Right lobe of liver (tissue), 6 donors: ENCODE results near the gene SLC25A17. TPM values are rescaled to one million over a fixed set of nuclear protein-coding genes. Genes with fewer than 3 reads are reported as not detected.
"Not testable (repeated sequence)": the region's sequence is repeated elsewhere in the genome, so short reads cannot be mapped to it uniquely, and the experiment has no call there.

Experiments
- ATAC-seq, 4 donors: fragments of 200-7000 bp; cut with Tn5 transposase; one replicate each; pipeline ENCODE4 v1.9.1; 2020; ENCODE audit warnings: mild to moderate bottlenecking in 4 of 4, moderate library complexity in 4 of 4
- DNase-seq, 3 donors: peaks; one replicate each; pipeline ENCODE4 v3.0.0-alpha.2; 2020
- H3K27ac ChIP-seq, 3 donors: fragments of 200-600 bp; one replicate each; pipeline ENCODE4 v1.8.0; 2022
- H3K27me3 ChIP-seq, 2 donors: fragments of 200-600 bp; one replicate each; pipeline ENCODE4 v1.8.0; 2022
- H3K36me3 ChIP-seq, 4 donors: fragments of 200-600 bp; sonication (generic) in 1 of 4; one replicate each; pipeline versions ENCODE4 v1.5.1 to v1.8.0; 2017 to 2022; ENCODE audit warnings: control low read depth in 1 of 4
- H3K4me1 ChIP-seq, 4 donors: fragments of 200-600 bp; sonication (generic) in 1 of 4; one replicate each; pipeline versions ENCODE4 v1.5.1 to v1.8.0; 2017 to 2022; ENCODE audit warnings: control low read depth in 1 of 4
- H3K4me3 ChIP-seq, 3 donors: fragments of 200-600 bp; one replicate each; pipeline ENCODE4 v1.8.0; 2022
- H3K9me3 ChIP-seq, 4 donors: fragments of 200-600 bp; sonication (generic) in 1 of 4; one replicate each; pipeline versions ENCODE4 v1.5.1 to v1.8.0; 2017 to 2022; ENCODE audit warnings: control low read depth in 1 of 4
- CTCF ChIP-seq, 4 donors: fragments of 200-600 bp in 3 of 4; fragments of 450-650 bp in 1 of 4; IDR thresholded peaks; one replicate each; pipeline versions ENCODE4 v1.5.1 to v1.8.0; 2016 to 2022; ENCODE audit warnings: antibody characterized with exemption in 4 of 4, mild to moderate bottlenecking in 2 of 4
- POLR2A ChIP-seq: fragments of 450-650 bp; IDR thresholded peaks from one replicate; pipeline ENCODE4 v1.6.1; 2017; ENCODE audit warnings: antibody characterized with exemption, mild to moderate bottlenecking
- WGBS: methylation state at CpG from one replicate; pipeline ENCODE4 v1.1.6; 2018; ENCODE audit warnings: low coverage, low lambda C conversion rate; ENCODE audit not compliant: insufficient coverage; ENCODE audit errors: missing lambda C conversion rate; 5-methylcytosine and 5-hydroxymethylcytosine counted together
- intact Hi-C, 2 donors: fragments of 100-400 bp; cut with DNase I; formaldehyde crosslinking; loops; one replicate each; pipeline versions ENCODE4 v1.11.2 to v1.14.1; 2022
- microRNA-seq, 2 donors: library from miRNA; unstranded; fragments of <30 nt; microRNA quantifications; one replicate each; pipeline ENCODE4, GENCODE V29; 2019 to 2020
- small RNA-seq, 2 experiments: library from RNA; depleted of rRNA; stranded (forward); fragments of <200 nt; gene quantifications; one replicate each; pipeline ENCODE3, GENCODE V24; 2016
- total RNA-seq, 6 experiments: library from RNA; depleted of rRNA in 2 of 6; stranded (reverse); fragments of >200 nt in 2 of 6; fragmentation: NEBNext Ultra II Directional in 3 of 6; extraction: Animal tissue kit (Norgen Biotek cat#: 25700) in 3 of 6; gene quantifications; one replicate each; pipeline versions ENCODE4 v1.1.0 to v1.2.4, GENCODE V29; 2016 to 2023
- donor health status: DM: no; HTN: yes; CAD: no.
- donor health status: DM: no; HTN: no; CAD: no.
- donor health status: DM: no; HTN: no; CAD: no.
- donor health status: DM: no; HTN: yes; CAD: no.
- donor health status: DM: no; HTN: yes; CAD: no.

Gene SLC25A17
- total RNA-seq, 6 experiments from 2014 or later = 10.9 to 15.5 (median 13.0) TPM

GRCh38 chr22:40723396-40723933 is 95.7 kb downstream of the SLC25A17 start:
- Histone ChIP-seq H3K4me3 (no peak overlapping the region), H3K9me3 (no peaks in the 10 kb centered on the region), H3K4me1 (no peaks in the 10 kb centered on the region), H3K27me3 (no peaks in the 10 kb centered on the region), H3K36me3 (no peaks in the 10 kb centered on the region), H3K27ac (no peak overlapping the region)
- intact Hi-C loops = no loop called here
- 90% methylated on average over 10 of the region's 13 CpGs for WGBS
- no peak for ATAC-seq
- no peak for DNase-seq
- TF ChIP-seq CTCF (IDR thresholded peaks at IDR 0.05) (no peak), POLR2A (no peak)

DNA sequence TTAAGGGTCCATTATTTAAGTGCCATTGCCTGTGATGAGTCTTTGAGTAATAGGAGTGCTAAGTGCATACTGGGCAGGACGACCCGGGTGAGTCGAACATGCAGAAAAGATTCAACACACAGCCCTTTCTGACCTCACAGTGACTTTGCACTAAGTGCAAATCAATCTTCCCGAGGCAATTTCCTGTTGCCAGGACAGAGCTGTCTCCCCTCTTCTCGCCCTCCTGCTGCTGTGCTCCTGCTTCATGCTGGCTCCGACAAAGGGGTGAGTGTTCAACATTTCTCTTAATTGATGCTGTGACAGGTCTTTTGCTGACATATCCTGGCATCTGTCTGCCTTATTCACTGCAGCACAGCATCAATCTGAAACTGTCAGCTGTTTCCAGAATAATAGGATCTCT is 97.9 kb downstream of the SLC25A17 start:
- 12% methylated on average over 5 of the region's 6 CpGs for WGBS
- Histone ChIP-seq H3K27me3 (no peaks in the 10 kb centered on the region), H3K36me3 (no peaks in the 10 kb centered on the region), H3K4me1 (no peaks in the 10 kb centered on the region), H3K4me3 (no peak overlapping the region), H3K9me3 (no peaks in the 10 kb centered on the region), H3K27ac (no peak overlapping the region)
- ATAC-seq = peak; percentile 29 to 80 (median 60)
- TF ChIP-seq POLR2A (no peak), CTCF (IDR thresholded peaks at IDR 0.05) (no peak)
- no peak for DNase-seq
- intact Hi-C loops = no loop called here

DNA sequence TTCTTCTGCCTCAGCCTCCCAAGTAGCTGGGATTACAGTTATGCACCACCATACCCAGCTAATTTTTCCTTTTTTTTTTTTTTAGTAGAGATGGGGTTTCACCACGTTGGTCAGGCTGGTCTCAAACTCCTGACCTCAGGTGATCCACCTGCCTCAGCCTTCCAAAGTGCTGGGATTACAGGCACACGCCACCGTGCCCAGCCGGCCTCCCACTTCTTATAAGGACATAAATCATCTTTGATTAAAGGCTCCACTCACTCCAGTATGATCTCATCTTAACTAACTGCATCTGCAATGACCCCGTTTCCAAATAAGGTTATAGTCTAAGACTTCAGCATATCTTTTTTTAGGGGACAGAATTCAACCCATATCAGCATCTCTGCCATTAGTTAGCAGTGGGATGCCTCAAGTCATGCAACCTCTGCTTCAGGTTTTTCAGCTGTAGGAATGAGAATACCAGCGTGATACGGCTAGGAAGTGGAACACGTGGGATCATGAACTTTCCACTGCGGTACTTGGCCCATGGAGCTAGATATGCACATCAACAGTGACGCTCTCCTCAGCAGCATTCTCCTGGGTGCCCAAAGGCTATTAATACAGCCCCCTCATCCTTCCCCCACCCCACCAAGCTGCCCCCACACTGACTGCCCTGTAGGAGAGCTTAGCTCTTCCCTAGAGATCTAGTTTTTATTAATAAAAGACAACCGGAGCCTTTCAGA is 98.4 kb downstream of the SLC25A17 start:
- ATAC-seq (no peak), DNase-seq (no peak)
- no peaks in the 10 kb centered on the region for H3K4me1 ChIP-seq
- no peak overlapping the region for H3K4me3 ChIP-seq
- H3K27me3 ChIP-seq = no peaks in the 10 kb centered on the region
- TF ChIP-seq CTCF (IDR thresholded peaks at IDR 0.05) (no peak), POLR2A (no peak)
- intact Hi-C loops = no loop called here
- no peak overlapping the region for H3K27ac ChIP-seq
- 65% methylated on average over 11 of the region's 11 CpGs for WGBS
- H3K36me3 ChIP-seq = no peaks in the 10 kb centered on the region
- no peaks in the 10 kb centered on the region for H3K9me3 ChIP-seq

GRCh38 chr22:40720156-40720537 is 99.0 kb downstream of the SLC25A17 start:
- H3K27ac ChIP-seq, H3K4me3 ChIP-seq, H3K9me3 ChIP-seq, intact Hi-C loops, H3K4me1 ChIP-seq, H3K27me3 ChIP-seq, H3K36me3 ChIP-seq, ATAC-seq, DNase-seq: not testable (repeated sequence)
- WGBS = 81% methylated on average over 3 of the region's 6 CpGs

Small RNAs within 50 kb of the gene (microRNA-seq; reads per million reads assigned to microRNA genes)
- gene MIR4766 = 0 to 1.3 reads per million in 2 donors

Small RNAs within 50 kb of the gene (small RNA-seq; reads per million reads assigned to genes)
- gene JTBP1 = 0 reads per million in 2 experiments
- 0 reads per million in 2 experiments for gene MIR4766

Other genes starting within 250 kb of the SLC25A17 start
- gene MRTFA, start 182.6 kb downstream of the SLC25A17 start, total RNA-seq = 10 to 100 TPM in 5 of 6 experiments, 1 to 10 TPM in 1; 9.3 to 20.6 (median 16.3) TPM
- 1 to 10 TPM; 1.1 to 3.7 (median 1.9) TPM for gene MCHR1, start 139.9 kb downstream of the SLC25A17 start, total RNA-seq
- 100 to 1,000 TPM in 4 of 6 experiments, 10 to 100 TPM in 2; 70.3 to 262 (median 143) TPM for gene ST13, start 37.3 kb upstream of the SLC25A17 start, total RNA-seq
- 10 to 100 TPM in 5 of 6 experiments, 1 to 10 TPM in 1; 9.2 to 33.7 (median 18.5) TPM for gene XPNPEP3, start 37.8 kb upstream of the SLC25A17 start, total RNA-seq
- not detected for gene DNAJB7, start 42.8 kb upstream of the SLC25A17 start, total RNA-seq
- gene RBX1, start 132.0 kb upstream of the SLC25A17 start, total RNA-seq = 10 to 100 TPM; 14.2 to 24.3 (median 17.4) TPM